SK-N-MC (cell line): ENCODE data around the gene DRICH1.
"Not testable (repeated sequence)": the region's sequence is repeated elsewhere in the genome, so short reads cannot be mapped to it uniquely, and the experiment has no call there.

ENCODE experiments used
- DNase-seq: peaks from one replicate; pipeline ENCODE4 v3.0.0-alpha.2; 2011; ENCODE audit warnings: low read depth, low spot score
- H3K27ac ChIP-seq: fragments of 200-600 bp; sonication (generic); 2 replicates; pipeline ENCODE4 v1.5.1; 2016; ENCODE audit warnings: mixed run types
- H3K36me3 ChIP-seq: fragments of 200-600 bp; sonication (generic); 2 replicates; pipeline ENCODE4 v1.6.1; 2017; ENCODE audit warnings: antibody characterized with exemption, low read length, mixed read lengths; ENCODE audit not compliant: insufficient read depth
- H3K4me3 ChIP-seq: fragments of 200-600 bp; sonication (generic); 2 replicates; pipeline ENCODE4 v1.5.1; 2016
- H3K9ac ChIP-seq: fragments of 200-600 bp; sonication (generic); 2 replicates; pipeline ENCODE4 v1.8.0; 2017; ENCODE audit warnings: mixed run types, mixed read lengths; ENCODE audit not compliant: insufficient read length
- H3K9me3 ChIP-seq: fragments of 200-600 bp; sonication (generic); 2 replicates; pipeline ENCODE4 v1.6.1; 2017; ENCODE audit warnings: low read depth, mild to moderate bottlenecking, antibody characterized with exemption, low read length, moderate library complexity, mixed read lengths
- EZH2 ChIP-seq: fragments of 200-600 bp; sonication (generic); IDR thresholded peaks from one replicate; pipeline ENCODE4 v1.6.1; 2017; ENCODE audit warnings: antibody characterized with exemption
- FOXP2 ChIP-seq: optimal IDR thresholded peaks from 2 replicates; pipeline ENCODE3; 2011; ENCODE audit warnings: mild to moderate bottlenecking, moderate library complexity; ENCODE audit not compliant: insufficient read depth; ENCODE audit errors: extremely low read length, control extremely low read depth
- POLR2AphosphoS5 ChIP-seq: IDR thresholded peaks from 2 replicates; pipeline ENCODE4 v1.6.1; 2012; ENCODE audit warnings: mild to moderate bottlenecking, low read depth, low read length, borderline replicate concordance

DRICH1 gene

DNA sequence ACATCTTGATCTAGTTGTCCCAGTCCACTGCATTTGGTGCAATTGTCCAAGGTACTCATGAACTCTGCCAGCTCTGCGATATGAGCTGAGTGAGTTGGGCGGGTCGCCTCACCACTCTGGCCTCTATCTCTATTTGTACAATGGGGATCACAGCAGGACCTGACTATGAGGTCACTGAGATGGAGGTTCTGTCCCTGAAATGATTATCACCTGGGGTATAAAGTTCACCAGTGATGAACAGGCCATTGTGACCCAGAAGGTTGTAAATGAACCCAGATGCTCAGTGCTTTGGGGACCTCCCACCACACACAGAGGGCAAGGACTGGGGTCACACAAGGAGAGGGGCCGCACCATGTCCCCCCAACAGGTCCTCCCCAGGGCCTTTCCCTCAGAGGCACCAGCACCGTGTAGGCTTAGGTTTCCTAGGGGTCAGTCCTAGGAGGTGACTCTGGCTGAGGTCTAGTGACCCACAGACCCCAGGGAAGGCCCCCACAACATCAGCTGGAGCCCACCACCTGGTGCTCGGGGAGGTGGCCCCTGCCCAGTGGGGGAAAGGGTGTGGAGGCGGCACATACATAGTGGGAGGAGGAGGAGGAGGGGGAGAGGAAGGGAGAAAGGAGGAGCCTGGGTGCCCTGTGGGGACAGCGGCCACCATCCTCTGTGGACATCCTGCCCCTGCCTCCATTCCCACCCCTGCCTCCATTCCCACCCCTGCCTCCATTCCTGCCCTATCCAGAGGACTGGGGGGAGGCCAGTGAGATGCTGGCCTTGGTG lies 27.0 kb downstream of the DRICH1 start:
- Histone ChIP-seq H3K36me3 (no peaks in the 10 kb centered on the region), H3K9ac (no peak overlapping the region), H3K27ac (no peak overlapping the region), H3K9me3 (no peaks in the 10 kb centered on the region), H3K4me3 (no peak overlapping the region)
- no peak for TF ChIP-seq POLR2AphosphoS5
- no peak for TF ChIP-seq EZH2
- TF ChIP-seq FOXP2 = no peak
- DNase-seq = no peak

DNA sequence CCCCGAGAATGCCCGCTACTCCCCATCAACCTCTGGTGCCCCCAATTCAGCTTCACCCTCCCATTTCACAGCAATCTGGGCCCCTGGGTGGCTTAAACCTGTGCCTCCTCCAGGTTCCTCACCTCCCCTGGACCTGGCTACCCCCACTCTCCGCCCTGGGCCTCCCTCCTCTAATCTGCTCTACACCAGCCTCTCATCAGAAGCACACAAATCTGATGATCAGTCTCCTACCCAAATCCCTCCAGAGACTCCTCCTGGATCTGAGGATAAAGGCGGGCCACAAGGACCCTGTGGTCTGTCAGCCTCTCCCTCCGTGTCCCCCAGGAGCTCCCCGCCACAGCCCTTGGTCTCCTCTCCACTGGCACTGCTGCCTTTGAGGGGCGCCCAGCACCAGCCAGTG lies 28.9 kb downstream of the DRICH1 start:
- H3K36me3 ChIP-seq = no peaks in the 10 kb centered on the region
- H3K4me3 ChIP-seq = no peak overlapping the region
- no peak overlapping the region for H3K27ac ChIP-seq
- TF ChIP-seq FOXP2 = no peak
- no peak for TF ChIP-seq POLR2AphosphoS5
- TF ChIP-seq EZH2 = no peak
- no peaks in the 10 kb centered on the region for H3K9me3 ChIP-seq
- DNase-seq = no peak
- no peak overlapping the region for H3K9ac ChIP-seq

DNA sequence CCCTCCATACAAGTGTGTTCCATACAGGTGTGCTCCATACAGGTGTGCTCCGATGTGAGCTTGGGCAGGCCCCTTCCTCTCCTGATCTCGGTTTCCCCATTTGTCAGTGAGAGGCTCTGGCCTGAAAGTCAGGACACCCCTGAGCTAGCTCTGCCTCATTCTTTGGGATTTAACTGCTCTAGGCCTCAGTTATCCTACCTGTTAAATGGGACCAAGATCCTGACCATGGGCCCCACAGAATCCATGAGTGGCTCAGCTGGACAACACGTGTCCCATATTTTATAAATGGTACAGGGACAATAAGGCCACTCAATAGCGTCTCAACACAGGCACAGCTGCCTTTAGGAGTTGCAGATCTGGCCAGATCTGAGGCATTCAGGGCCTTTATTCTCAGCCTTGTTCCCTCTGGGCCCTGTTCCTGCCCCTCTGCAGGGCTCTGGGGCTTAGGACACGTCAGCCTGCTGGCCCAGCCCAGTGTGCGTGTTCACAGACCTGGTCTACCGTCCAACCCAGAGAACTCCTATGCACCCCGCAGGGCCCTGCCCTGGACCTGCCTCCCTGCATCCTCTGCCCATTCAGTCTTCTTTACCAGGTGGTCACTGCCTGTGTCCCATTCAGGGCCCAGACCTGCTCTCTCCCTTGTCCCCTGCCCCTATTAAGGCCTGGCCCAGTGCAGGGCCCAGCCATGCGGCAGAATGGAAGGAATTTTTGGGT lies 33.2 kb downstream of the DRICH1 start:
- TF ChIP-seq POLR2AphosphoS5 = no peak
- TF ChIP-seq FOXP2 = no peak
- TF ChIP-seq EZH2 = no peak
- DNase-seq = no peak
- H3K9me3 ChIP-seq = no peaks in the 10 kb centered on the region
- H3K4me3 ChIP-seq = no peak overlapping the region
- H3K9ac ChIP-seq = no peak overlapping the region
- H3K27ac ChIP-seq = no peak overlapping the region
- H3K36me3 ChIP-seq = no peaks in the 10 kb centered on the region

- not testable (repeated sequence) for H3K36me3 ChIP-seq, DNase-seq, H3K27ac ChIP-seq, H3K4me3 ChIP-seq, H3K9me3 ChIP-seq, H3K9ac ChIP-seq
Measured at GRCh38 chr22:23597576-23598268, 34.4 kb downstream of the DRICH1 start.

GRCh38 chr22:23595904-23596303 lies 36.2 kb downstream of the DRICH1 start:
- not testable (repeated sequence) for H3K4me3 ChIP-seq, DNase-seq, H3K36me3 ChIP-seq, H3K27ac ChIP-seq, H3K9ac ChIP-seq, H3K9me3 ChIP-seq

DNA sequence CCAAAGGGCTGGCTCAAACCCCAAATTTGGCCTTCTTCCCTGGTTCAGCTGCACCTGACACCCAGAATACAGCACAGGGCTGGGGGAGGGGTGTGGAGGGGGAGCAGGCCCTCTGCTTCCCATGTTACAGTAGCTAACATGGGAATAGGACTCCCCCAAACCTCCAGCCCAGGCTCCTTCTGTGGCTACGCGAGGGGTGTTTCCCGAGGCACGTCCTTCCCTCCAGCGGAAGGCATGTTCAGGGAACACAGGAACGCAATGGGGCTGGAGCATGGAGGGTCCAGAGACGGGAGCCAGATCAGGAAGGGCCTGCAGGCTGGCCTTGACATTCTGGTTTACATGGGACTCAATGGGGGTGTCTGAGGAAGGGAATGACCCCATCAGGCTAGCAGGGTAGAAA lies 40.3 kb downstream of the DRICH1 start:
- DNase-seq = no peak
- H3K9me3 ChIP-seq = no peaks in the 10 kb centered on the region
- H3K27ac ChIP-seq = no peak overlapping the region
- H3K36me3 ChIP-seq = no peaks in the 10 kb centered on the region
- no peak for TF ChIP-seq FOXP2
- no peak for TF ChIP-seq POLR2AphosphoS5
- TF ChIP-seq EZH2 = no peak
- H3K4me3 ChIP-seq = no peak overlapping the region
- no peak overlapping the region for H3K9ac ChIP-seq

DNA sequence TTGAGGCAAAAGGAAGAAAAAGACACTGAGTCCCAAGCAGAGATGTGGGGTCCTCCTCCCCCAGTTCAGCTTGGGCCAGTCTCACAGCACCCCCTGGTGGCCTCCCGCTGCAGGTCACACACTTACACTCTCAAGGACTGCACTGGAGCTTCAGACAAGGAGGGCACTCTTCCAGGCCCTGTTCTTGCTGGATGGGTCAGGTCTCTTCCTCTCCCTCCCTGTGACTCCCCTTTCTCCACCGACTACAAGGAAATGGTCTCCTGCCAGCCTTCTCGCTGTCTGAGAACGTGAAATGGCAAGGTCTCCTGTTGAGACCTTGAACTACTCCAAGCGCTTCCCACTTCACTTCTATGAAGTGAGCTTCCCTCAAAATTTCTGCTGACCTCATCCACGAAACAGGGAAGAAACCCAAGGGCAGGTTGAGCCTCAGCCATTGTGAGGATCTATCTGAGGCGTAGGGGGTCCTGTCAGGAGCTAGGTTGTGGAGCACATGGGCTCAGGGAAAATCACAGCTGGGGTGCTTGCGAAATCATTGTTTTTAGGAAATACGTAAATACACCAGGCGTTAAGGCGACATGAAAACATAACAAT lies 40.8 kb downstream of the DRICH1 start:
- TF ChIP-seq FOXP2 = no peak
- no peak for TF ChIP-seq POLR2AphosphoS5
- no peak for TF ChIP-seq EZH2
- DNase-seq = peak; percentile 20
- Histone ChIP-seq H3K9me3 (no peaks in the 10 kb centered on the region), H3K9ac (no peak overlapping the region), H3K36me3 (no peaks in the 10 kb centered on the region), H3K27ac (no peak overlapping the region), H3K4me3 (no peak overlapping the region)

GRCh38 chr22:23583836-23584235 lies 48.3 kb downstream of the DRICH1 start:
- Histone ChIP-seq H3K4me3 (no peak overlapping the region), H3K27ac (no peak overlapping the region), H3K9ac (no peak overlapping the region), H3K9me3 (no peaks in the 10 kb centered on the region), H3K36me3 (no peaks in the 10 kb centered on the region)
- no peak for TF ChIP-seq POLR2AphosphoS5
- no peak for TF ChIP-seq FOXP2
- no peak for TF ChIP-seq EZH2
- DNase-seq = no peak
